Fibroblast of skin of back (primary cell): ENCODE data around the gene PRKAG2.
"Not testable (repeated sequence)": the region's sequence is repeated elsewhere in the genome, so short reads cannot be mapped to it uniquely, and the experiment has no call there.

ENCODE experiments used
- DNase-seq: peaks from one replicate; pipeline ENCODE4 v3.0.0-alpha.2; 2013

The PRKAG2 gene

GRCh38 chr7:151850491-151851124, 26.3 kb downstream of the PRKAG2 start:
- DNase-seq = no peak

DNA sequence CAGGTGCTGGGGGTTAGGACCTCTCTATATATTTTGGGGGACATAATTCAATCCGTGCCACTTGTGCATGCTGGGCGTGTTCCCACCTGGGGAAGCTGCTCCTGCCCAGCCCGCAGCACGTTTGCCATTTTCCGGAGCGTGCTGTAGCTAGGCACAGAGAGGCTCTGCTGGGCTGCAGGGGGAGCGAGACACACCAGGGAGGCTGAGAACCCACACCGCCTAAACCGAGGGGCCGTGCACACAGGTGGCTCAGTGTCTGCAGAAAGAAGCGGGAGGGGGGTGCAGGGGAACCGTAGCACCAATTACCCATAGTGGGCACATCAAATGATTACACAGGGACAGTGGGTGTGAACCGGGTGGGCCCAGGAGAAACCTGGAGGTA, 27.0 kb downstream of the PRKAG2 start:
- no peak for DNase-seq

GRCh38 chr7:151849008-151849878, 27.7 kb downstream of the PRKAG2 start:
- no peak for DNase-seq

DNA sequence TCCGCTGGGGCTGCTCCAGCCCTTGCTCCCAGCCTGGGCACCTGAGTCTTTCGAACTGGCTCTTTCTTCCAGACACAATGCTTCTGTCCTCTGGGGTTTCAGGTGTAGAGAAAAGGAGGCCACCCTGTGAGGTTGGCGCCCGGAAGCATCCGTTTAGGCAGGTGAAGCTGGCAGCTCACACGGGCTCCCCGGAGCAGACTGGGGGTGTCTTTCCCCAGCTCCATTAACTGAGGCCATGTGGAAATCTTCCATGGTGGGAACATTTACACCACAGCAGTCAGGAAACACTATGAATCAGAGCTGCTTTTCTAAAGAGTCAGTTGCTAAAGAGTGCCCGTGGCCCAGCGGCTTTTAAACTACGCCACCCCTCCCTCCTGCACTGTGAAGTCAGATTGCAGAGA, 29.2 kb downstream of the PRKAG2 start:
- DNase-seq = no peak

DNA sequence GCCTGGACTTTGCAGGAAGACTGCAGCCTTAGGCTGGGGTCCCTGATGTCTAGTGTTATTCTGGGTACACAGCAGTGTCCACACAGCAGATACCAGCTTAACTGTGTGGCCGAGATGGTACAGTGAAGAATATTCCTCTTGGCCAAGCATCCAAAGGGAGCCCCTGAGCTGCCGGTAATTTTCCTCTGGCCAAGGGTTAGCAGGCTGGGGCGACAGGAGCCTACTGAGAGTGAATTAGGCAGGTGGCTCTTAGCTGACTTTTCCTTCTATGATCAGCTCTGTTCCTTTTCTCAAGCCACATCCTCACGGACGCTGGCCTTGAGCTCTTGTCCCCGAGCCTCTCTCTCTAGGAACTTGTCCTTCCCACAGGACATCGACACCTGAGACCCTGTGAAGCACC, 29.8 kb downstream of the PRKAG2 start:
- DNase-seq = no peak

DNA sequence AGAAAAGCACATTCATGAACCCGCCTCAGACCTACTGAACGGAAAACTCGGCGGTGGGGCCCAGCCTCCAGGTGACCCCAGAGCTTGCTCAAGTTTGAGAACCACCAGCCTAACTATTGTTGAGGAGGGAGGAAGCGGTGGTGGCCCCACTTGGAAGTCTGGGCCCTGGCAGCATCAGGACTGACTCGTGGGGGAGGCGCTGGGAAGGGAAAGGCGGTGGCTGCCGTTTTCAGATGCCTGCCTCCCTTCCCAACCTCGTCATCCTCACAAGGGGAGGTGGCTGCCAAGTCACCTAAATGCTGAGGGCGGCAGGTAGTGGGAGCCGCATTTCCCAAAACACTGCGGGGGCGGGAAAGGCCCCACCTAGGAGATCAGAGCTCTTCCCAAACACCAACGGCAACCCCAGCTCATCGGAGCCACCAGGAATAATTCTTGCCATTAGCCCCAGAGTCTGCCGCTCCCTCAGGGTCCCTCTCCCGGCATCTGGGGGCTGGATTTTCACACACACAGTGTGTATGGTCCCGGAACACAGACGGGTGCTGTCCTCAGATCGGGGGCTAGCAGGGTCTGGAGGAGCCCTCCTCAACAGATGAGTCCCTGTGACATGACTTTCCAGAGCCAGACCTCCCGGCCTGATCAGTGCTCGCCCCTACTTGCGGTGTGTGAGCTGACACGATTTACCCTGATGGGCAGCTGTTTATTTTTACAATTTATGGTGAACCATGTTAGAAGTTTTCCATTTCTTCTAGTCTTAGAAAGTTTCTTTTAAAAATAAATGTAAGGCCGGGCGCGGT, 31.3 kb downstream of the PRKAG2 start:
- DNase-seq = no peak

DNA sequence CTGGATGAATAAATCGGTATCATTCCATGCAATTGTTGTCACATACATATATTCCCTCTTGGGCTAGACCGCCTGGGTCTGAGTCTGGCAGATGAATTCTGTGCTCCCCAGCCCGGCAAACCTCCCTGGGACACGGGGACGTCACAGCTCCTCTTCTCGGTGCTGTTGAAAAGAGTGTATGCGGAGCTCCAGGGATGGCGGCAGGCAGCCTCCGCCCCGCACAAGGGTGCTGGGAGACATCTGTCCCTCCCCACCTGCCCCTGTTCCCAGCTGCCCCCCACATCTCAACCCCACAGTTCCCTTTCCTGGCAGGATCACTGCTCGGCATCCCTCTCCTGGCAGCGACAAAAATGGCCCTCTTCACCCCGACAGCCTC, 32.1 kb downstream of the PRKAG2 start:
- no peak for DNase-seq

GRCh38 chr7:151844071-151844824, 32.7 kb downstream of the PRKAG2 start:
- peak; percentile 80 for DNase-seq

DNA sequence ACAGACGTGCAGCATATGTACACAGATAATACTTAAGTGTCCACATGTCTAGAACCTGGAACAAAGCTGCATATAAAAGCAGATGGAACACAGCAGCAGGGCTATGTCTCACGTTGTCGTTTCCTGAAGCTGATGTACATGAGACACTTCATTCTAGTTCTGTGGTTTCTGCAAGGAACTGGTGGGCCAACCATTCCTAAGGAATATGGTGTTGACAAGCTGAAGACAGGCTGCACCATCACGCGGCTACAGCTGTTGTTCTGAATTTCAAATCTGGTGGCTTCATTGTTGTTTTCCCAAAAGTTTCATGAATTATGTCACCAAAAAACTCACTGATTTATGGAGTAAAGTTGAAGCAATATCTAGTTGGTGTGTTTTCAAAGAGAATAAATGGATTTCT, 33.7 kb downstream of the PRKAG2 start:
- DNase-seq = peak; percentile 10

- not testable (repeated sequence) for DNase-seq
Observed at GRCh38 chr7:151841395-151842051, 35.4 kb downstream of the PRKAG2 start.

GRCh38 chr7:151840088-151840910, 36.6 kb downstream of the PRKAG2 start:
- DNase-seq = no peak

DNA sequence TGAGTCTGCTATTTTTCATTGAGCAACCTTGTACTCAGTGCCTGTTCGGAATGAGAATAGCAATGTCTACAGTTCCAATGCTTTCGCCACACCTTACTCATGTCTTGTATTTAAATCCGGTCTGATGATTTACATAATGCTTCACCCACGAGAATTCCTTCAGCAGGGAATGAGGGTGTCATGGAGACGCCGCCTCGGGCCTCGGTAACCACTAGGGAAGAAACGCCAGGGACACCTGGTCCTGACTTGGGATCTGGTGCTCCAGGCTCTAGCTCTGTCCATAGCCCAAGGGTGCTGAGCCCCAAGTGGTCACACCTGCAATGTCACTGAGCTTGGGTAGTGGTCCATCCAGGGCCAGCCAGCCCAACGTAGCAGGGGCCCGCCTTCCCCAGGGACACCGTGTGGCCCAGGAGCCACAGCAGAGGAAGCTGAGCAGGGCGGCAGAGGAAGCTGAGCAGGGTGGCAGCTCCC, 37.4 kb downstream of the PRKAG2 start:
- DNase-seq = no peak

- DNase-seq = no peak
Observed at GRCh38 chr7:151838861-151839381, 38.0 kb downstream of the PRKAG2 start.

- no peak for DNase-seq
Observed at GRCh38 chr7:151838072-151838471, 38.8 kb downstream of the PRKAG2 start.

- DNase-seq = no peak
Observed at GRCh38 chr7:151837285-151838042, 39.5 kb downstream of the PRKAG2 start.

DNA sequence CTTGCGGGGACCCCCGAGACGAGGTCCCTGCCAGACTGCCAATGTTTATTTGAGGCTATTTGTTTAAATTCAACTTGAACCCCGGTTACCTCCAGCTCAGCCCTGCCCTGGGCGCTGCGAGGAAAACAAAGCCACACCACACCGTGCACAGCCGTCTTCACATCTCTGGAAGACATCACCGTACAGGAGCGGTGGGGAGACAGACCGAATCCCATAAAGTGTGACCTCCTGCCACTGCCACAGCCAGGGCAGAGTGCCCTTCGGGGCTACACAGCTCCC, 40.0 kb downstream of the PRKAG2 start:
- no peak for DNase-seq

DNA sequence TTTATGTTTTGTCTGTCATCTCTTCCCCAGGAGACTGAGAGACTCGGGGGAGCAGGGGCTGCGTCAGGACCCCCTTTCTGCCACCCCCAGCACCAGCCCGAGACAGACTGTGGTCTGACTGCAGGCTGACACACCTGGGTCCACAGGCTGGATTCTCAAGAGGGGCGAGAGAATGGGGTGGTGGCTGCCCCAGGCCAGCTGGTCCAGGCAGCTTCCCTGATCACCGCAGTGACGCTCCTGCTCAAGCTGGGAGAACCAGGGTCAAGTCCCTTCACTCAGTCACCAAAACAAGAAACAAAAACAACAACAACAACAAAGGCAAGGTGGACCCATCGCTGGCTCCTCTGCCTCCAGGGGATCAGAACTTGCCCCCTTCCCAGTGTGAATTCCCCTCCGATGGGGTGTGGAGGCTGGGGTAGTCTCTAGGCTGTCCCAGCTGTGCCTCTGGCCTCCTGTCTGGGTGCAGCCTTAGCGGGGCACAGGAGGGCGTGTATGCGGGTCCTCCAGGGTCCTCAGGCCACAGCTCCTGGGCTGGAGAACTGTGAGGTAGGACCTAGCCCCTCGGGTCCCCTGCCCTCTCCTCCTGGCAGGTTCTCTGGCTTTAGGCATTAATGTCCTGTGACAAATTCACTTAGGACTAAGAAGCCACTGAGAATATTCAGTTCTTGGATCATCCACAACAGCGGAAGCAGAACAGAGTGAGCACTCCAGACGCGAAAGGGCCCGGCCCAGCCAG, 40.6 kb downstream of the PRKAG2 start:
- DNase-seq = no peak

DNA sequence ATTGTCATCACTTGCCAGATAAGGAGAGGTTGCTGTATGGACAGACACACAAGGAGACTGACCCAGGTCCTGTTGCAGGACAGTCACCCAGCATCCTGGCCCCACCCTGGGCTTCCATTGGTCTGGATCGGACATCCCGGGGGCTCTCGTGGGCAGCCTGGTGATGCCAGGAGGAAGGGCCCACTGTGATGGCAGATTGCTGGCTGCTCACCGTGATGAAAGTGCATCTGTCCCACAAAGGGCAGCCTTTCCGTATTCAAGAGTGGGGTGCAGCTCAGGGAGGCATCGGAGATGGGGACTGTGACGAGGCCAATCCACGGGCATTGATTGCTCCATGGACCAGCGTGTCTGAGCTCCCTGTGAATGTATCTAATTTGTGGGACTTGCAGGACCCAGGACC, 41.3 kb downstream of the PRKAG2 start:
- DNase-seq = no peak

DNA sequence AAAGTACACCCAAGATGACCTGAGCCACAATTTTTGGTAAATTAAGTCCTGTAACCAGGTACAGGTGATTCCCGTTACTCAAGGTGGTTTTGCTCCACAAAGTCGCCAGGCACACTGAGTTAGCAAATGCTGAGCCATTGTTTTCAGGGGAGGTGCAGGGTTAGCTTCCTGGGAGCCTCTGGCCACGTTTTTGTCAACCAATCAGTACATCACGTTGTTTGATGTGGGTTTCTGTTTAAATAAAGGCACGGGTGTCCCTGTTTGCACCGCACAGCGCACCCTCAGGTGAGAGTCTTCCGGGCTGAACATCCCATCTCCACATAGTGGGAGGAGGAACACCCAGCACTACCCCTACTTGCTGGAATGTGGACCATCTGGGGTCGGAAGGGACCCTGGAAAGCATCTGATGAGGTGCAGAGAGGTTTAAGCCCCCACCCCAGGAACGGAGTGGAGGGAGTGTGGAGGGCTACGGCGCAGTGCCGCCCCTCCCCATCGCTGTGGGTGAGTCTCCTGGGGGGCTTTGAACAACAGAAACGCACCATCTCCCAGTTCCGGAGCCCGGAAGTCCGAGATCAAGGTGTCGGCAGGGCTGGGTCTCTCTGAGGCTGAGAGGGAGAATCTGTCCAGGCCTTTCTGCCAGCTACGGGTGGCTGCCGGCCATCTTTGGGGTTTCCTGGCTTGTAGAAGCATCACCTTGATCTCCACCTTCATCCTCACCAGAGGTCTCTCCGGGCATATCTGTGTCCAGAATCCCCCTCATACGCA, 42.5 kb downstream of the PRKAG2 start:
- DNase-seq = no peak
